Neural progenitor cell (in vitro differentiated cells): Measurements from ENCODE around the gene PBX4. TPM values are rescaled to one million over a fixed set of nuclear protein-coding genes. Genes with fewer than 3 reads are reported as not detected.

ENCODE experiments used
- DNase-seq: peaks from one replicate; pipeline ENCODE4 v3.0.0-alpha.2; 2016; ENCODE audit warnings: low spot score
- H2AFZ ChIP-seq: fragments of 200-600 bp; sonication (generic); replicated peaks from 2 replicates; pipeline ENCODE4 v1.6.1; 2016; ENCODE audit warnings: antibody characterized with exemption
- H3F3A ChIP-seq: fragments of 200-600 bp; sonication (generic); 2 replicates; pipeline ENCODE4 v1.6.1; 2016; ENCODE audit warnings: antibody characterized with exemption, low read depth
- H3K27ac ChIP-seq: fragments of 200-600 bp; sonication (generic); 2 replicates; pipeline ENCODE4 v1.5.1; 2016; ENCODE audit warnings: mild to moderate bottlenecking
- H3K27me3 ChIP-seq: fragments of 200-600 bp; sonication (generic); 2 replicates; pipeline ENCODE4 v1.6.1; 2016; ENCODE audit warnings: mild to moderate bottlenecking, moderate library complexity
- H3K36me3 ChIP-seq: fragments of 200-600 bp; sonication (generic); 2 replicates; pipeline ENCODE4 v1.5.1; 2016
- H3K4me1 ChIP-seq: fragments of 200-600 bp; sonication (generic); 2 replicates; pipeline ENCODE4 v1.6.1; 2016; ENCODE audit warnings: mixed run types
- H3K4me2 ChIP-seq: fragments of 200-600 bp; sonication (generic); 2 replicates; pipeline ENCODE4 v1.6.1; 2016
- H3K4me3 ChIP-seq: fragments of 200-600 bp; sonication (generic); 2 replicates; pipeline ENCODE4 v1.5.1; 2016
- H3K79me2 ChIP-seq: fragments of 200-600 bp; sonication (generic); 2 replicates; pipeline ENCODE4 v1.6.1; 2016; ENCODE audit warnings: low read depth
- H3K9ac ChIP-seq: fragments of 200-600 bp; sonication (generic); 2 replicates; pipeline ENCODE4 v1.6.1; 2016
- H3K9me3 ChIP-seq: fragments of 200-600 bp; sonication (generic); 2 replicates; pipeline ENCODE4 v1.5.1; 2016; ENCODE audit warnings: low read depth
- H4K20me1 ChIP-seq: fragments of 200-600 bp; sonication (generic); 2 replicates; pipeline ENCODE4 v1.6.1; 2016; ENCODE audit warnings: low read depth
- H3K27ac Mint-ChIP-seq: 3 replicates; pipeline ENCODE4 v1.8.0; 2021; ENCODE audit warnings: mixed read lengths
- H3K27me3 Mint-ChIP-seq: 2 replicates; pipeline ENCODE4 v1.8.0; 2022; ENCODE audit warnings: low read depth, mild to moderate bottlenecking, inconsistent platforms, moderate library complexity, mixed read lengths; ENCODE audit not compliant: insufficient read depth
- H3K36me3 Mint-ChIP-seq: 3 replicates; pipeline ENCODE4 v1.8.0; 2021; ENCODE audit warnings: mixed read lengths
- H3K4me1 Mint-ChIP-seq: 3 replicates; pipeline ENCODE4 v1.8.0; 2021; ENCODE audit warnings: mixed read lengths
- H3K4me3 Mint-ChIP-seq: 3 replicates; pipeline ENCODE4 v1.8.0; 2021; ENCODE audit warnings: mild to moderate bottlenecking, moderate library complexity, mixed read lengths
- H3K9me3 Mint-ChIP-seq: 3 replicates; pipeline ENCODE4 v1.8.0; 2020; ENCODE audit warnings: mixed read lengths
- CTCF ChIP-seq: fragments of 200-600 bp; sonication (generic); IDR thresholded peaks from 2 replicates; pipeline ENCODE4 v1.5.1; 2017; ENCODE audit warnings: antibody characterized with exemption, mild to moderate bottlenecking
- EZH2 ChIP-seq: fragments of 200-600 bp; sonication (generic); IDR thresholded peaks from 2 replicates; pipeline ENCODE4 v1.6.1; 2017; ENCODE audit warnings: antibody characterized with exemption, mild to moderate bottlenecking, moderate library complexity
- EZH2phosphoT487 ChIP-seq: fragments of 200-600 bp; sonication (generic); IDR thresholded peaks from 2 replicates; pipeline ENCODE4 v1.6.1; 2017; ENCODE audit warnings: antibody characterized with exemption
- total RNA-seq: library from RNA; depleted of rRNA; stranded (reverse); fragments of >200 nt; gene quantifications from 2 replicates; pipeline ENCODE4 v1.2.3, GENCODE V29; 2015; ENCODE audit warnings: low replicate concordance

Gene PBX4
- total RNA-seq, 1 donor from 2014 or later, result 3.2 TPM

DNA sequence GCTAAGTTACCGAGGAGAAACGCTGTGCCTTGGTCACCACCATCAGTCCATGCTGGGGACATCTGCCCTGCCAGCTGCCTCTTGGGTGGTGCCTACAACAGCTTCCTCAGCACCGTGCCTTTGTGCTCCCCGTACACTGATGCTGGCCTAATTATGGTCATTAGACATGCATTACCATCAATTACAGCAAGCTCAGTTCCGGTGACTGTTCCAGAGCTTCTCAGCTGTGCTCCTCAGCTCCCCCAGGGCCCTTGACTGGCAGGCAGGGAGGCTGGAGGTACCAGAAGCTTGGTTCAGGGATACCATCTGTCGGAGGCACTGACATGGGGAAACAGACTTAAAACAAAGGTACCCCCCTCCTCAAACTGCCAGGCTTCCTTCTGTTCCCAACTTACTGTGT lies 40.2 kb downstream of the PBX4 start:
- Histone ChIP-seq H3K9me3 (no peaks in the 10 kb centered on the region), H3K4me3 (no peak overlapping the region), H2AFZ (no peak overlapping the region), H3F3A (peaks cover 29% of the 10 kb centered on the region), H3K9ac (no peak overlapping the region), H3K36me3 (no peaks in the 10 kb centered on the region), H4K20me1 (peaks cover 6% of the 10 kb centered on the region), H3K4me1 (peaks cover 24% of the 10 kb centered on the region), H3K27me3 (peaks cover 8% of the 10 kb centered on the region), H3K27ac (no peak overlapping the region), H3K79me2 (no peaks in the 10 kb centered on the region), H3K4me2 (no peak overlapping the region)
- no peak for DNase-seq
- Mint-ChIP-seq H3K4me3 (no peak overlapping the region), H3K9me3 (no peaks in the 10 kb centered on the region), H3K4me1 (peaks cover 25% of the 10 kb centered on the region), H3K27me3 (no peaks in the 10 kb centered on the region), H3K36me3 (no peaks in the 10 kb centered on the region), H3K27ac (no peak overlapping the region)
- no peak for TF ChIP-seq CTCF

DNA sequence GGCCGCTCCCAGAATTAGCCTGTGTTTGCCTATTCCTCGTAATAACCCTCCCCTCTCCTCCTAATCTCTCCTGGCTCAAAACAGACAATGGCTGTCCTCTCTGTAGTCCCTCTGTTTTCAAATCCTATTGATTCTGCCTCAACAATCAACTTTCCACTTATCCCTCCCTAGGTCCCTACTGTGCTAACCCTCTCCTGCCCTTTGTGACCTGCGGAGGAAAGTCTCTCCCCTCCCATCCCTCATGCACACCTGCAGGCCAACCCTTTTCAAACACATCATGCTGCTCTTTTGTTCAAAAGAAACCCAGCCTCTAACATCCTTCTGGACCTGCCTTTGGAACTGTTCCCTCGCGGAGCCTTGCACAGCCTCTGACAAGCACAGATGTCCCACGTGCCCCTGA lies 43.1 kb downstream of the PBX4 start:
- H3F3A ChIP-seq, result peaks cover 24% of the 10 kb centered on the region
- TF ChIP-seq EZH2phosphoT487, result peak; percentile 54
- TF ChIP-seq EZH2, result no peak
- Mint-ChIP-seq H3K36me3 (peaks cover 3% of the 10 kb centered on the region), H3K9me3 (no peaks in the 10 kb centered on the region), H3K27me3 (no peaks in the 10 kb centered on the region), H3K4me1 (peaks cover 18% of the 10 kb centered on the region), H3K27ac (peak overlapping the region; percentile 8), H3K4me3 (peak overlapping the region; percentile 25)
- peaks cover 6% of the 10 kb centered on the region for H4K20me1 ChIP-seq
- no peak overlapping the region for H3K4me3 ChIP-seq
- peaks cover 8% of the 10 kb centered on the region for H3K27me3 ChIP-seq
- H3K27ac ChIP-seq, result peak overlapping the region; percentile 77
- H3K4me2 ChIP-seq, result peak overlapping the region; percentile 65
- H2AFZ ChIP-seq, result no peak overlapping the region
- H3K36me3 ChIP-seq, result no peaks in the 10 kb centered on the region
- H3K9me3 ChIP-seq, result no peaks in the 10 kb centered on the region
- H3K79me2 ChIP-seq, result no peaks in the 10 kb centered on the region
- H3K4me1 ChIP-seq, result peaks cover 15% of the 10 kb centered on the region
- DNase-seq, result peak; percentile 86
- H3K9ac ChIP-seq, result no peak overlapping the region

- no peak for DNase-seq
- Histone ChIP-seq H3K9me3 (no peaks in the 10 kb centered on the region), H3K4me1 (peaks cover 9% of the 10 kb centered on the region), H3K27ac (no peak overlapping the region), H3F3A (peaks cover 19% of the 10 kb centered on the region), H3K79me2 (no peaks in the 10 kb centered on the region), H3K36me3 (no peaks in the 10 kb centered on the region), H3K27me3 (no peaks in the 10 kb centered on the region), H3K4me3 (no peak overlapping the region), H3K9ac (no peak overlapping the region), H2AFZ (no peak overlapping the region), H3K4me2 (no peak overlapping the region), H4K20me1 (peaks cover 6% of the 10 kb centered on the region)
- Mint-ChIP-seq H3K27me3 (peaks cover 2% of the 10 kb centered on the region), H3K36me3 (peaks cover 16% of the 10 kb centered on the region), H3K4me1 (peaks cover 8% of the 10 kb centered on the region), H3K9me3 (no peaks in the 10 kb centered on the region), H3K4me3 (no peak overlapping the region), H3K27ac (no peak overlapping the region)
- TF ChIP-seq EZH2phosphoT487 (no peak), CTCF (no peak), EZH2 (no peak)
Observed at GRCh38 chr19:19571071-19571786, 47.3 kb downstream of the PBX4 start.

DNA sequence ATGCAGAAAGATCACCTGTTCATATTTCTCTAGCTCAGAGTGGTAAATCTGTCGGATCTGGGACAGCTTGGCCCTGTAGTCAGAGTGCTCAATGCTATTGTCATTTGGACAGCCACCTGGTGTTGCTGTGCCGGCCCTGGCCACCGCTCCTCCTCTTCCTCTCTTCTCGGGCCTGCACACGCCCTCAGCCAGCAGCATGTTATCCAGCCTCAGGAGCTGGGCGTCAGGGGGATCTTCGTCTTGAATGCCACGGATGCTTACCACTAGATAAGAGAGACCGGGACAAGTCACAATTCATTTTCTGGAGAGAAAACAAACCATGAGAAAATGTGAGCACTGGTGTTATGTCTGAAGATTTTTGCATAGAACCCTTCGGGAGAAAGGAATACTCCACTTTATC lies 47.9 kb downstream of the PBX4 start:
- Histone ChIP-seq H3K9me3 (no peaks in the 10 kb centered on the region), H3K4me3 (no peak overlapping the region), H3F3A (peaks cover 12% of the 10 kb centered on the region), H3K4me1 (peaks cover 6% of the 10 kb centered on the region), H3K79me2 (no peaks in the 10 kb centered on the region), H2AFZ (no peak overlapping the region), H3K27me3 (no peaks in the 10 kb centered on the region), H3K27ac (no peak overlapping the region), H3K4me2 (no peak overlapping the region), H4K20me1 (peaks cover under 1% of the 10 kb centered on the region), H3K9ac (no peak overlapping the region), H3K36me3 (no peaks in the 10 kb centered on the region)
- TF ChIP-seq EZH2phosphoT487 (no peak), EZH2 (no peak), CTCF (no peak)
- Mint-ChIP-seq H3K36me3 (peaks cover 16% of the 10 kb centered on the region), H3K27ac (no peak overlapping the region), H3K4me3 (no peak overlapping the region), H3K4me1 (peaks cover 4% of the 10 kb centered on the region), H3K27me3 (peaks cover 2% of the 10 kb centered on the region), H3K9me3 (no peaks in the 10 kb centered on the region)
- DNase-seq, result no peak
